OCI-LY7 (cell line): Measurements from ENCODE around the gene B4GALNT2. TPM values are rescaled to one million over a fixed set of nuclear protein-coding genes. Genes with fewer than 3 reads are reported as not detected.

Experiments
- BruUV-seq: library from RNA; stranded (reverse); fragments of 400-500 nt; replicated peaks from 2 replicates; lab custom pipeline; 2021; lab: Mats Ljungman, UMichigan
- CTCF ChIA-PET: fragments of 300-600 bp; sonication (Branson Sonifier 250); formaldehyde crosslinking; loops from one replicate; lab custom pipeline; 2022; ENCODE audit warnings: antibody characterized with exemption; ENCODE audit not compliant: unreplicated experiment; lab: Charles Lee
- POLR2A ChIA-PET: fragments of 300-600 bp; sonication (Branson Sonifier 250); formaldehyde crosslinking; loops from one replicate; lab custom pipeline; 2022; ENCODE audit warnings: antibody characterized with exemption; lab: Charles Lee
- DNase-seq: peaks from one replicate; pipeline ENCODE4 v3.0.0-alpha.2; 2015; ENCODE audit warnings: low spot score
- H2AFZ ChIP-seq: fragments of 200-600 bp; sonication (generic), shearing (Covaris generic); 2 replicates; pipeline ENCODE4 v1.6.1; 2014; ENCODE audit warnings: mild to moderate bottlenecking, antibody characterized with exemption, low read length, moderate library complexity
- H3K27ac ChIP-seq: fragments of 200-600 bp; sonication (generic); 2 replicates; pipeline ENCODE4 v1.5.1; 2014; ENCODE audit warnings: mixed run types, low read depth, mild to moderate bottlenecking, moderate library complexity, low read length, inconsistent platforms; ENCODE audit not compliant: poor library complexity, severe bottlenecking
- H3K36me3 ChIP-seq: fragments of 200-600 bp; sonication (generic); 2 replicates; pipeline ENCODE4 v1.6.1; 2014; ENCODE audit warnings: mild to moderate bottlenecking, antibody characterized with exemption, low read length, moderate library complexity, mixed read lengths; ENCODE audit not compliant: insufficient read depth
- H3K4me1 ChIP-seq: fragments of 200-600 bp; sonication (generic); 2 replicates; pipeline ENCODE4 v1.5.1; 2014; ENCODE audit warnings: mild to moderate bottlenecking, low read length; ENCODE audit not compliant: insufficient read depth, poor library complexity, severe bottlenecking
- H3K4me2 ChIP-seq: fragments of 200-600 bp; sonication (generic); 2 replicates; pipeline ENCODE4 v1.6.1; 2014; ENCODE audit warnings: mild to moderate bottlenecking, low read length
- H3K4me3 ChIP-seq: fragments of 200-600 bp; sonication (generic); 2 replicates; pipeline ENCODE4 v1.5.1; 2014; ENCODE audit warnings: mild to moderate bottlenecking, low read depth, low read length; ENCODE audit not compliant: poor library complexity, severe bottlenecking
- H3K79me2 ChIP-seq: fragments of 200-600 bp; sonication (generic); 2 replicates; pipeline ENCODE4 v1.6.1; 2016; ENCODE audit warnings: low read depth, mild to moderate bottlenecking, low read length, moderate library complexity, mixed read lengths; ENCODE audit not compliant: insufficient read depth
- H3K9me2 ChIP-seq: fragments of 200-600 bp; sonication (generic); 2 replicates; pipeline ENCODE4 v1.6.1; 2016; ENCODE audit warnings: mild to moderate bottlenecking, low read length, mixed read lengths; ENCODE audit not compliant: insufficient read depth
- H3K9me3 ChIP-seq: fragments of 200-600 bp; sonication (generic); 2 replicates; pipeline ENCODE4 v1.6.1; 2014; ENCODE audit warnings: mild to moderate bottlenecking, mixed run types, low read length, mixed read lengths
- H4K20me1 ChIP-seq: fragments of 200-600 bp; sonication (generic); 2 replicates; pipeline ENCODE4 v1.6.1; 2014; ENCODE audit warnings: mild to moderate bottlenecking, antibody characterized with exemption, low read length, moderate library complexity, mixed read lengths; ENCODE audit not compliant: insufficient read depth
- EZH2phosphoT487 ChIP-seq: fragments of 200-600 bp; sonication (generic); IDR thresholded peaks from 2 replicates; pipeline ENCODE4 v1.6.1; 2018; ENCODE audit warnings: low read depth, borderline replicate concordance, mild to moderate bottlenecking, mixed run types, antibody characterized with exemption, low read length, moderate library complexity, mixed read lengths
- intact Hi-C: fragments of 100-400 bp; cut with micrococcal nuclease; formaldehyde crosslinking; loops from one replicate; pipeline ENCODE4 v1.10.0; 2022; ENCODE audit not compliant: unreplicated experiment
- total RNA-seq, 2 experiments: library from RNA; depleted of rRNA in 1 of 2; stranded (reverse); fragments of >200 nt in 1 of 2; shearing (Covaris generic) in 1 of 2; gene quantifications; 2 replicates each; pipeline ENCODE4 v1.2.3, GENCODE V29; 2014 to 2022
- TF ChIP-seq, protein P1 (sequence below): fragments of 200-600 bp; sonication (generic); conservative IDR thresholded peaks from 2 replicates; pipeline ENCODE4 v1.5.1; 2014; ENCODE audit warnings: mild to moderate bottlenecking, antibody characterized with exemption, low read length, moderate library complexity, mixed read lengths

The B4GALNT2 gene
- total RNA-seq, 2 experiments from 2014 or later, result not detected

- CTCF ChIA-PET, result interaction anchor here (1.3 kb wide), 1 partner anchor 11 kb away, joined by 4 read pairs; no protein-coding TSS in a partner anchor
- Histone ChIP-seq H3K4me1 (peaks cover 33% of the 10 kb centered on the region), H4K20me1 (no peaks in the 10 kb centered on the region), H3K4me3 (no peak overlapping the region), H3K9me3 (no peaks in the 10 kb centered on the region), H3K27ac (no peak overlapping the region), H2AFZ (no peak overlapping the region), H3K4me2 (peak overlapping the region; percentile 53; the same call in 1 of the 2 replicates), H3K9me2 (no peaks in the 10 kb centered on the region), H3K79me2 (no peaks in the 10 kb centered on the region), H3K36me3 (peaks cover 43% of the 10 kb centered on the region)
- POLR2A ChIA-PET, result no interaction called here
- intact Hi-C loops, result no loop called here
- DNase-seq, result no peak
- BruUV-seq, result no TSS peak
- TF ChIP-seq, protein P1, sequence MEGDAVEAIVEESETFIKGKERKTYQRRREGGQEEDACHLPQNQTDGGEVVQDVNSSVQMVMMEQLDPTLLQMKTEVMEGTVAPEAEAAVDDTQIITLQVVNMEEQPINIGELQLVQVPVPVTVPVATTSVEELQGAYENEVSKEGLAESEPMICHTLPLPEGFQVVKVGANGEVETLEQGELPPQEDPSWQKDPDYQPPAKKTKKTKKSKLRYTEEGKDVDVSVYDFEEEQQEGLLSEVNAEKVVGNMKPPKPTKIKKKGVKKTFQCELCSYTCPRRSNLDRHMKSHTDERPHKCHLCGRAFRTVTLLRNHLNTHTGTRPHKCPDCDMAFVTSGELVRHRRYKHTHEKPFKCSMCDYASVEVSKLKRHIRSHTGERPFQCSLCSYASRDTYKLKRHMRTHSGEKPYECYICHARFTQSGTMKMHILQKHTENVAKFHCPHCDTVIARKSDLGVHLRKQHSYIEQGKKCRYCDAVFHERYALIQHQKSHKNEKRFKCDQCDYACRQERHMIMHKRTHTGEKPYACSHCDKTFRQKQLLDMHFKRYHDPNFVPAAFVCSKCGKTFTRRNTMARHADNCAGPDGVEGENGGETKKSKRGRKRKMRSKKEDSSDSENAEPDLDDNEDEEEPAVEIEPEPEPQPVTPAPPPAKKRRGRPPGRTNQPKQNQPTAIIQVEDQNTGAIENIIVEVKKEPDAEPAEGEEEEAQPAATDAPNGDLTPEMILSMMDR, result no peak
- no peak for TF ChIP-seq EZH2phosphoT487
Measured at GRCh38 chr17:49223168-49223516, 90.6 kb downstream of the B4GALNT2 start.

- no peak overlapping the region for H3K27ac ChIP-seq
- no peaks in the 10 kb centered on the region for H3K79me2 ChIP-seq
- H2AFZ ChIP-seq, result no peak overlapping the region
- peak; percentile 59 for DNase-seq
- no peaks in the 10 kb centered on the region for H4K20me1 ChIP-seq
- H3K4me3 ChIP-seq, result peak overlapping the region; percentile 35
- H3K9me2 ChIP-seq, result no peaks in the 10 kb centered on the region
- peak overlapping the region; percentile 53 for H3K4me2 ChIP-seq
- ChIA-PET CTCF (no interaction called here), POLR2A (no interaction called here)
- BruUV-seq, result no TSS peak
- no peak for TF ChIP-seq EZH2phosphoT487
- TF ChIP-seq, protein P1, result peak; percentile 88
- peaks cover 28% of the 10 kb centered on the region for H3K4me1 ChIP-seq
- no peaks in the 10 kb centered on the region for H3K9me3 ChIP-seq
- intact Hi-C loops, result no loop called here
- H3K36me3 ChIP-seq, result peaks cover 38% of the 10 kb centered on the region
Measured at GRCh38 chr17:49223517-49224197, 91.1 kb downstream of the B4GALNT2 start.
